ENCODE results near the gene BCDIN3D.
"Not testable (repeated sequence)": the region's sequence is repeated elsewhere in the genome, so short reads cannot be mapped to it uniquely, and the experiment has no call there.

The BCDIN3D gene

GRCh38 chr12:49842519-49843352, at the start of gene BCDIN3D:
TSS of gene BCDIN3D (minus strand) at chr12:49843106. CDS start at chr12:49843087, 19 bp downstream.
- peak; percentile 70 for DNase-seq

GRCh38 chr12:49892084-49892731, 49.3 kb upstream of the BCDIN3D start:
- no peak for DNase-seq

- no peak for DNase-seq
Measured at GRCh38 chr12:49891476-49891875, 48.6 kb upstream of the BCDIN3D start.

- no peak for DNase-seq
Measured at GRCh38 chr12:49891012-49891411, 48.1 kb upstream of the BCDIN3D start.

GRCh38 chr12:49890096-49890461, 47.2 kb upstream of the BCDIN3D start:
- DNase-seq = no peak

- no peak for DNase-seq
Measured at GRCh38 chr12:49889361-49890095, 46.6 kb upstream of the BCDIN3D start.

- DNase-seq = no peak
Measured at GRCh38 chr12:49888461-49889151, 45.7 kb upstream of the BCDIN3D start.

- no peak for DNase-seq
Measured at GRCh38 chr12:49887536-49888401, 44.9 kb upstream of the BCDIN3D start.

- DNase-seq = no peak
Measured at GRCh38 chr12:49887091-49887490, 44.2 kb upstream of the BCDIN3D start.

GRCh38 chr12:49885663-49886461, 43.0 kb upstream of the BCDIN3D start:
- no peak for DNase-seq

GRCh38 chr12:49885118-49885517, 42.2 kb upstream of the BCDIN3D start:
- no peak for DNase-seq

GRCh38 chr12:49882851-49883464, 40.1 kb upstream of the BCDIN3D start:
- DNase-seq = no peak

GRCh38 chr12:49882248-49882850, 39.4 kb upstream of the BCDIN3D start:
- DNase-seq = no peak

GRCh38 chr12:49881415-49882247, 38.7 kb upstream of the BCDIN3D start:
- DNase-seq = no peak

- no peak for DNase-seq
Measured at GRCh38 chr12:49880756-49881414, 38.0 kb upstream of the BCDIN3D start.

- DNase-seq = not testable (repeated sequence)
Measured at GRCh38 chr12:49879065-49879464, 36.2 kb upstream of the BCDIN3D start.

GRCh38 chr12:49878021-49878420, 35.1 kb upstream of the BCDIN3D start:
- DNase-seq = no peak

- DNase-seq = no peak
Measured at GRCh38 chr12:49877066-49877465, 34.2 kb upstream of the BCDIN3D start.

GRCh38 chr12:49876070-49876469, 33.2 kb upstream of the BCDIN3D start:
- no peak for DNase-seq
